ENCODE results near the gene ZNF263.
"Not testable (repeated sequence)": the region's sequence is repeated elsewhere in the genome, so short reads cannot be mapped to it uniquely, and the experiment has no call there.

The ZNF263 gene

DNA sequence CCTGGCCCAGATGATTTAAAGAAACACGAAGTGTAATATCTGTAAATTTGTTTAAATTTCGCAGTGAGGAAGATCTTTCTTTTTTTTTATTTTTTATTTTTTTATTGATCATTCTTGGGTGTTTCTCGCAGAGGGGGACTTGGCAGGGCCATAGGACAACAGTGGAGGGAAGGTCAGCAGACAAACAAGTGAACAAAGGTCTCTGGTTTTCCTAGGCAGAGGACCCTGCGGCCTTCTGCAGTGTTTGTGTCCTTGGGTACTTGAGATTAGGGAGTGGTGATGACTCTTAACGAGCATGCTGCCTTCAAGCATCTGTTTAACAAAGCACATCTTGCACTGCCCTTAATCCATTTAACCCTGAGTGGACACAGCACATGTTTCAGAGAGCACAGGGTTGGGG lies 12.6 kb upstream of the ZNF263 start:
- DNase-seq: not testable (repeated sequence)

DNA sequence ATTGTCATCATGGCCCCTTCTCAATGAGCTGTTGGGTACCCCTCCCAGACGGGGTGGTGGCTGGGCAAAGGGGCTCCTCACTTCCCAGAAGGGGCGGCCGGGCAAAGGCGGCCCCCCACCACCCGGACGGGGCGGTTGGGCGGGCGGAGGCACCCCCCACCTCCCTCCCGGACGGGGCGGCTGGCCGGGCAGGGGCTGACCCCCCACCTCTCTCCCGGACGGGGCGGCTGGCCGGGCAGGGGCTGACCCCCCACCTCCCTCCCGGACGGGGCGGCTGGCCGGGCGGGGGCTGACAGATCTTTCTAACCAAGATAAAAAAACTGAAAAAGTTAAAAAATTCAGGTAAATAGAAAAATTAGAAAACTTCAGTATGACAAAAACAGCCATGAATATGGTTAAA lies 12.0 kb upstream of the ZNF263 start:
- DNase-seq: not testable (repeated sequence)

DNA sequence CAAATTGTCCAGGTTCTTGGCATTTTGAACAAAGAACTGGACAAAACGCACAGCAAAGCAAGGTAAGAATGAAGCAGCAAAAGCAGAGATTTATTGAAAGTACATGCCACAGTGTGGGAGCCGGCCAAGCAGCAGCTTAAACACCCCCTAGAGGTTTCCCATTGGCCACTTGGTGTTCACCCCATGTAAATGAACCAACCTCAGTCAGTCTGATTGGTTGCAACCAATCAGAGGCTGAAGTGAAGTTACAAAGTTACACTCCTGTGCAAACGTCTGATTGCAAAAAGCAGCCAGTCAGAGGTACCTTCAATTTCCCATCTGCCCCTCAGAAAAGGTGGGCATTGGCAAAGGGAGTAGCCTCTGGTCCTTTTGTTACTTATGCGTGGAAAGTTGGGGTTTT lies 8.8 kb upstream of the ZNF263 start:
- no peak for DNase-seq

DNA sequence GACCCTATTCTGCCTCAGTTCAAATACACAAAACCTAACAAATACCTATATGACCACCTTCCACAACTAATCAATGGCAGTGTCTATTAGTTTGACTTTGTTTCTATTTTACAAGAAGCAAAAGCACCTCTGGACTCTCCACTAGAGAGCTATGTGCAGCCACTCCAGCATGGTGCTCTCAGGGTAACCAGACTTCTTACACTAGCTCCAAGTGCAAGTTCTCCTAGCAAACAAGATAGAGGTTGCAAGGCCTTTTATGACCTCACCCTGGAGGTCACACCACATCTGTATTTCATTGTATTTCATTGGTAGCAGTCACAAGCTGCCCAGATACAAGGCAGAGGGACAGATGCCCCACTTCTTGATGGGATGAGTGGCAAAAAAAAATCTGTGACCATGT lies 8.3 kb upstream of the ZNF263 start:
- DNase-seq: no peak

DNA sequence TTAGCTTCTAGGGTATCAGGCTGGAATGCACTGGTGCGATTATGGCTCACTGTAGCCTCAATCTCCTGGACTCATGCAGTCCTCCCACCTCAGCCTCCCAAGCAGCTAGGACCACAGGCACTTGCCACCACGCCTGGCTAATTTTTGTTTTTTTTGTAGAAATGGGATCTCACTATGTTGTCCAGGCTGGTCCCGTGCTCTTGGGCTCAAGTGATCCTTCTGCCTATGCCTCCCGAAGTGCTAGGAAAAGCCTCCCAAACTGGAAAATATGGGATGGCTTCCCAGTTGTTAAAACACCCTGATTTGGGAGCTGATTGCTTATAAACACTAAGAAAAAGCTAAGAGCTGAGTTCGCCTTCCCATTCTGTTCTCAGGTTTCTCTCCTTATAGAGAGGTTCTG lies 6.6 kb upstream of the ZNF263 start:
- DNase-seq: no peak

DNA sequence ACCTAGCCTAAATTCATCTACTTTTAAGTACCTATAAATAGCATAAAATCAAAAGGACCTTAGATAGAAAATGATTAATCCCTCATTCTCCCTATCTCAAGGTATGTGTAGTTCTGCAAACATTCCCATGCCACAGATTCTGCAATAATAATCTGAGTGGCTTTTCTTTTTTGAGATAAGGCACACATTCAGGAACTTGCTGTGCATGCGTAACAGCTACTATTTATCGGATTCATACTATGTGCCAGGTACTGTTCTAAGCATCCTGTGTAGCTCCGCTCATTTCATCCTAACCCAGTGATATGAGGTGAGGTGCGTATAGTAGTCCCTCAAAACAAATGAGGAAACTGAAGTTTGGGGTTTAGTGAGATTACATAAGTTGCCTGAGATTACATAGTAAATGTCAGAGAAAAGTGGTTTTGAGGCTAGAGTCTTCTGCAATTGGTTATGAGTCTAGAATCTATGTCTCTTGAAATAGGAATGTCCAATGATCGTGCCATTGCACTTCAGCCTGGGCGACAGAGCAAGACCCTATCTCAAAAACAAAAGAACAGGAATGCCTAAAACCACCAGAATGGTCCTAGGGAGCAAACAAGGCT lies 2.0 kb upstream of the ZNF263 start:
- no peak for DNase-seq

DNA sequence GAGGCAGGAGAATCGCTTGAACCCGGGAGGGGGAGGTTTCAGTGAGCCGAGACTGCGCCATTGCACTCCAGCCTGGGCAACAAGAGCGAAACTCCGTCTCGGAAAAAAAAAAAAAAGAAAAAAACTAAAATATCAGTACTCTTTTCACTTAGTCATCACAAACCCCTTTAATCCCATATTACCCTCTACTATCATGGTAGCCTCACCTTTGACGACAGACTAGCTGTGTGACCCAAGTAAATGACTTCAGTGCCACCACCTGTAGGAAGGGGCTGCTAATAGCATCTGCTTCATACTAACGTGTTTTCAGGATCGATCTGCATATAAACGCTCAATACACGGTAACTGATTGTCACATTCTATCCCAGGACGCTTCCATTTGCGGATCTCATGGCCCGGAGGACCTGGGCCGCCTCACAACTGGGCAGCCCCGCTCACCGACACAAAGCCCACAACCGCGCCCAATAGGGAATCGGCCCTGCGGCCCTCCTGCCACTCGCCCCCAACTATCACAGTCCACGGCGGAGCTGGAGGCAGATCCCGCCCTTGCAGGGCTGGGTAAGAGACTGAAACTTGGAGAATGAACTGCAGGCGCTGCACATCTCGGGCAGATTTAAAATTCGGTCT lies 1.1 kb upstream of the ZNF263 start:
- DNase-seq: peak; percentile 88

DNA sequence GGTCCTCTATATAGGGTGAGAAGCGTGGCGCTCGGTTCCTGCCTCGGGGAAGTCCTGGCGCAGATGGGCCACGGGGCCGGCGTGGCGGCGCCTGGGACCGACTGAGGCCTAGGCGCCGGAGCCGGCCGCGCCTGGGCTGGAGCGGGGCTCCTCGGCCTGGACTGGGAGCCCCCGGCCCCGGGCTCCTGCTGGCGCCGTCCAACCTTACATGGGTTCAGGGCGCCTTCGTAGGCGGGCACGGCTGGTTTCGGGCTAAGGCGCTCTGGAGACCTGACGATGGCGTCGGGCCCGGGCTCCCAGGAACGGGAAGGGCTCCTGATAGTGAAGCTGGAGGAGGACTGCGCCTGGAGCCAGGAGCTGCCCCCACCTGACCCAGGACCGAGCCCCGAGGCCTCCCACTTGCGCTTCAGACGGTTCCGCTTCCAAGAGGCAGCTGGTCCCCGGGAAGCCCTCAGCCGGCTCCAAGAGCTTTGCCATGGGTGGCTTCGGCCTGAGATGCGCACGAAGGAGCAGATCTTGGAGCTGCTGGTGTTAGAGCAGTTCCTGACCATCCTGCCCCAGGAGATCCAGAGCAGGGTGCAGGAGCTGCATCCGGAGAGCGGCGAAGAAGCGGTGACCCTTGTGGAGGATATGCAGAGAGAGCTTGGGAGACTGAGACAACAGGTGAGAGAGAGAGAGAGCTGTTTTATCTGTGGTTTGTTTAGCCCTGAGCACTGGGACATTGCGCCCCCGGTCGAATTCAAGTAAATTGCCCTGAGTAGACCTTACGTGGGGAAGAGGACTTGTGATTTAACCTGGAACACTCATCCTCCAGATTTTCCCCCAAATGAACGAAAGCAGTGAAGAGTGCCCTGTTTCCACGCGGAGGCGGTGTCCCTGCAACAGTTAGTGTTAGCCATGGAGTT lies 504 bp downstream of the ZNF263 start:
- peak; percentile 52 for DNase-seq

DNA sequence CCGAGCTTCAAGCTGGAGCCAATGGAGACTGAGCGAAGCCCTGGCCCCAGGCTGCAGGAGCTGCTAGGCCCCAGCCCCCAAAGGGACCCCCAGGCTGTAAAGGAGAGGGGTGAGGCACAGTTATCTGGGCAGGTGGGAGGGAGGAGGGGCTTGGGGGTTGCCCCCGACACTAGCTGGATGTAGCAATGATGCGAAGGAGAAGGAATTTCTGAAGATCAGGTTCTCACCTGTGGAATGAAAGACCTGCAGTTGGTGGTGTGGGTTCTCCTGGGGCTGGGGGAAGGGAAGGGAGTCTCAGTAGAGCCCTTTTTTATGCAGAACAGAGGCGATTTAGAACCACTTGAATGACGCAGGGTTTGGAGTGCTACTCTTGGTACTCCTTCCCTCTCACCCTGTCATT lies 1.8 kb downstream of the ZNF263 start:
- DNase-seq: no peak

DNA sequence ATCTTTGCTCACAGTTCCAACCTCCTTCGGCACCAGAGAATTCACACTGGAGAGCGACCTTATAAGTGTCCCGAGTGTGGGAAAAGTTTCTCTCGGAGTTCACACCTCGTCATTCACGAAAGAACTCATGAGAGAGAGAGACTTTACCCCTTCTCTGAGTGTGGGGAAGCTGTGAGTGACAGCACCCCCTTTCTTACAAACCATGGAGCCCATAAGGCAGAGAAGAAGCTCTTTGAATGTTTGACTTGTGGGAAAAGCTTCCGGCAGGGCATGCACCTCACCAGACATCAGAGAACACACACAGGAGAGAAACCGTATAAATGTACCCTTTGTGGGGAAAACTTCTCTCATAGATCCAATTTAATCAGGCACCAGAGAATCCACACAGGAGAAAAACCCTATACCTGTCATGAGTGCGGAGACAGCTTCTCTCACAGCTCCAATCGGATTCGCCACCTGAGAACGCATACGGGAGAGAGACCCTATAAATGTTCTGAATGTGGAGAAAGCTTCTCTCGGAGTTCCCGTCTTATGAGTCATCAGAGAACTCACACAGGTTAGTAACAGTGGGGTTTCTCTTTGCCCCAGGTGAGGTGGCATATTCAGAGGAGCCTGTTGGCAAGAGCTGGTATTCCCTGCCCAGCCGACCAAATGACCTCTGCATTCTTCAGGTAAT lies 6.8 kb downstream of the ZNF263 start:
- DNase-seq: no peak

DNA sequence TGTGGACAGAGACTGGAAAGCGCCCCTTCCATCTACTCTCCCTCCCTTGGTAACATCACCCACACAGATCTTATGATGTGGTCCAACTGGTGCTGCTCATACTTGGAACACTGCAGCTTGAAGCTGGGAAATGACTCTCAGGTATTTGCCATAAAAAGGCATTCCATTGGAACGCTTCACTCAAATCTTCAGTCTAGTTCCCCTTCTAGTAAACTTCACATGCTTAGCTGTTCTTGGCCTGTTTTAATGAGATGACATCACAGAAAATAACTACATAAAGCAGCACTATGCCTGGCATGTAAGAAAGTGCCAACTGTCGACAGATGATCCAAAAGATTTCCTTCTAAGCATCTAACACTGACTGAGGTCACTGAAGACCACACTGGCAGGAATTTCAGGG lies 9.3 kb downstream of the ZNF263 start:
- no peak for DNase-seq

DNA sequence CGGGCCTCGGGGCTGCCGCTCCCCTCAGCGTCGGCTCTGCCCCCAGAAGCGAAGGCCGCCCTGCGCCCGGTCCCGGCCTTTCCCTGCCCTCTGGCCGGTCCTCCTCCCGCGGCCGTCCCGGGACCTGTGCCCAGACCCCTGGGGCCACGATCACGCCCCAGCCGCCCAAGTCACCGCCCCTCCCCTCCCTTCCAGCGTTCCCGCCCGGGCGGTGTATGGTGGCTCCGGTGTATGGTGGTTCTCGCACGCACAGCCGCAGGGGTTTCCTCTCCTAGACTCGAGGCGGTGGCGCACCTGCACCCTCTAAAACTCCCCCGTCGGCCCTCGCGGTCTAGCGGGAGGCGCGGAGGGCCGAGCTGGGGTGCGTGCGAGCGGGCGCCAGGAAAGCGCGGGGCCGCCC lies 11.9 kb downstream of the ZNF263 start:
- no peak for DNase-seq

DNA sequence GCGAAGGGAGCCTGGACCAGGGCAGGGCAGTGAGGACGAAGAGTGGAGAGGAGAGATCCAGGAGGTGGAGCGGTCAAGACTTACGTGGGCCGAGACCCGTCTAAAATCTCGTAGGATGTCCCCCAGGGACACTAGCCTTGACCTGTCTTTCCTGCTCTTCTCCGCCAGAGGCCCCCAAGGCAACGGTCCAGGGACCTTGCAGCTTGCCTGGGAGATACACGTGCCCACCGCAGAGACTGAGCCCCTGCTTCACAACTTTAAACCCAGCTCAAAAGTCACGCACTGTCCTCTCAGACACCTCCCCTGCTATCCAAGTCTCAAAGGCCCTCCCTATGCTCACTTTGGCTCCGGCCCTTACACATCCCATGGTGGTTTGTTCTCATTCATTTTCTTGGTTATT lies 12.5 kb downstream of the ZNF263 start:
- no peak for DNase-seq

DNA sequence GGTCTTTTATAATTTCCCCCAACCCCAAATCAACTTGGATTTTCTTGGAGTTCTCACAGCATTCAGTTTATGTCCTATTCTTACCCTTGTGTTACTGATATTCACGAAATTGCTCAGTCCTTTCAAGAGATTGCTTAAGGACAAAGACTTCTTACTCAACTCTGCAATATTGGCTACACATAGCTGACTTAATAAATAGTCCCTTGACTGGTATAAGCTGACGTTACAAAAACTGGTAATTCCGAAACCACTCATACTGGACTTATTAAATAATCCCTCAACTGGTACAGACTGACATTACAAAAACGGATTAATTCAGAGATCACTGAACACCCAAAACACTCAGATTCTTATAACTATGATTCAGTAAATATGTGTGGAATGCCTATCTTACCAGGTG lies 21.1 kb downstream of the ZNF263 start:
- no peak for DNase-seq

DNA sequence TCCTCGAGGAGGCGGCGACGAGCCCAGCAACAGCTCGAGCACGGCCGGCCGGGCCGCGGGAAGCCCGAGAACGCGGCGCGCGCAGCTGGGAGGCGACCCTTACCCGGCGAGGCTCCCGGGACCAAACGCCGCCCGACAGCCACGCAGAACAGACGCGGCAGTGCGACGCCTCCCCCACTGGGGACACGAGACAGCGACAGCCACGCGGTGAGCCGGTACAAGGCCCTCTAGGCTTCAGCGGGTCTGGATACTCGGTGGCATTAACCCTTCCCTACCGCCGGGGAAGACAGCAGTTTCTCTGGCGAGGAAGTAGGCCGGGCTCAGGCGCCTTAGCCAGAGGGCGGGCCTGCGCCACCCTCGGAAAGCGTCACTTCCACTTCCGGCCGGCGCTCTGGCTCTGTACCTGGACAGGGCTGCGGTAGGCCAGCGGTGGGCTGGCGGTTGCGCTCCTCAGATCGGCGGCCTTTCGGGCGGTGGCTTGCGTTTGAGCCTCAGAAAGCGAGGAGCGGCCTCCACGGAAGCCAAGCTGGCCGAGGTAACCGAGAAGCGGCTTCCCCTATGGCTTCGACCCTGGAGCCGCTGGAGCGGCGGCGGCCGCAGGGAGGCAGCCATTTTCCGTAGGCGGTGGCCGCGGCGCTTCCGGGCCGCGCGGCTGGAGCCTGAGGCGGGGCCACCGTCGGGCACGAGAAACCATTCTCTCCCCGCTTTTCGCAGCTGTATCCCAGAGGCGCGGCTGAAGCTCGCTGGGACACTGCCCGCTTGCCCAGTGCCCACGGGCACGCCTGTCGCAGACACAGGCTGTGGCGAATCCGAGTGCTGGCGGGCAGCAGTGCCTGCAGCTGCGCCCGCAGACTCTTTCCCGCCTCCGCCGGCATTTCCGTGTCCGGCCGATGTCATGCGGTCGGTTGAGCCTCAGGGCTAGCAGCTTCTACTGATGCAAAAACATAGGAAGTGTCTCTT lies 22.1 kb downstream of the ZNF263 start, which contains the start of the genes TIGD7 and ZNF75A:
TIGD7 (minus strand) TSS at position 322 of the 960 bp plus-strand sequence. CDS start 4,816 bp downstream, outside the sequence.
ZNF75A (plus strand) TSS at position 389 of the 960 bp plus-strand sequence. CDS start 2,932 bp downstream, outside the sequence.
- peak; percentile 87 for DNase-seq

DNA sequence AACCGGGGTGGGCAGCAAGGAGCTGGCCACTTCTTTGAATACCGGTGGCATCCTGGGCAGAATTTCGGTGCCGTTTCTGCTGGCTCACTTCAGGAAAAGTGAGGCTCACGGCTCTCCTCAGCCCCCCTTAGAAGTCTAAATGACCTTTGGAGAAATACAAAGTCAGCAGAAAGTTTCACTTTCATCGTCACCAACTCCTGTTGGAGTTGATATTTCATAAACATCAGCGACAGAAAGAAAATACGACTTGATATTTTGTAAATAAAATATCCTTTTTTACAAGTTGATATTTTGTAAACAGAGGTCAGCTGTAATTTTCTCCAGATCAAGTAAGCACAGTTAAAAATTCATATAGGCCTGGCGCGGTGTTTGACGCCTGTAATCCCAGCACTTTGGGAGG lies 22.8 kb downstream of the ZNF263 start:
- no peak for DNase-seq

DNA sequence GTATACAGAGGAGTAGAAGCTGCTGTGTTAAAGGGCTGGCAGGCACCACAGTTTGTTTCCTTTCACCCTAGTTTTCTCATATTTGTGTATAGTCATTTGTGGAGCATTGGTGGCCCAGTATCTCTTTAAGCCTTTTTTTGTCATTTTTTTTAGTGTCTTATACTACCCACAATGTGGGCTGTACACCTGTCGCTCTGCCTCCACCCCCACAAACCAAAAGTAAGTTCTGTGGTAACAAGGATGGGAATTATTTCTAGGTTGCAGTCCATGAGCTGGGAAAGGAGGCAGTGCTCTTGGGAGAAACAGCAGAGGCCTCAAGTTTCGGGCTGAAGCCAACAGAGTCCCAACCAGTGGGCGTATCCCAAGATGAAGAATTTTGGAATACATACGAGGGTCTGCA lies 28.2 kb downstream of the ZNF263 start:
- DNase-seq: no peak

DNA sequence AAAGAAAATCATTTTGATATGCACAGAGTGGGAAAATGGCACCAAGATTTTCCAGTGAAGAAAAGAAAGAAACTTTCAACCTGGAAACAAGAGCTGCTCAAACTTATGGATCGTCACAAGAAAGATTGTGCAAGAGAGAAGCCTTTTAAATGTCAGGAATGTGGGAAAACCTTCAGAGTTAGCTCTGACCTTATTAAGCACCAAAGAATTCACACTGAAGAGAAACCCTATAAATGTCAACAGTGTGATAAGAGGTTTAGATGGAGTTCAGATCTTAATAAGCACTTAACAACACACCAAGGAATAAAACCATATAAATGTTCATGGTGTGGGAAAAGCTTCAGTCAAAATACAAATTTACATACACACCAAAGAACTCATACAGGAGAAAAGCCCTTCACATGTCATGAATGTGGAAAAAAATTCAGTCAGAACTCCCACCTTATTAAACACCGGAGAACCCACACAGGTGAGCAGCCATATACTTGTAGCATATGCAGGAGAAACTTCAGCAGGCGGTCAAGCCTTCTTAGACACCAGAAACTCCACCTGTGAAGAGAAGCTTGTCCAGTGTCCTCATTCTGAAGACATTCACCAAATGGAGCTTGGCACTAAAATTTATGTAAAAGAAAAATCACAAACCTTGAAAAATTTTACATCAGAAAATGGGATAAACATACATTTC lies 34.2 kb downstream of the ZNF263 start:
- peak; percentile 7 for DNase-seq

DNA sequence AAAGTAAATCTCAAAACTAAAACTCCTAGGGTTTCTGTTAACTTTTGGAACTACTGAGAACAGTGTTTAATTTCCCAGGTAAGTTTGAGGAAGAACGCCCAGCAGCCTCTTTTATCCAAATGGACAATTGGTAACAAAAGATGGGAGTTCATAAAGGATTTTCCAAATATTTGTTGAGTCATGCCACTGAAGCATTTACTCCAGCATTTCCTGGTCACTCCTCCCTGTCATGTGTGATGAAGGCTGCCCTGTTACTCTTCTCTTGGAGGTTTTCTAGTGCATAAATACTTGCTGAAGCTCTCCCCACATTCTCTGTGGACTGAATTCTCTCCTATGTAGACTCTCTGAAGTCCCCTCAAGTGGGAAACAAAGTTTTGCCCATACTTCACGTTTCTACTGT lies 38.5 kb downstream of the ZNF263 start:
- peak; percentile 46 for DNase-seq

DNA sequence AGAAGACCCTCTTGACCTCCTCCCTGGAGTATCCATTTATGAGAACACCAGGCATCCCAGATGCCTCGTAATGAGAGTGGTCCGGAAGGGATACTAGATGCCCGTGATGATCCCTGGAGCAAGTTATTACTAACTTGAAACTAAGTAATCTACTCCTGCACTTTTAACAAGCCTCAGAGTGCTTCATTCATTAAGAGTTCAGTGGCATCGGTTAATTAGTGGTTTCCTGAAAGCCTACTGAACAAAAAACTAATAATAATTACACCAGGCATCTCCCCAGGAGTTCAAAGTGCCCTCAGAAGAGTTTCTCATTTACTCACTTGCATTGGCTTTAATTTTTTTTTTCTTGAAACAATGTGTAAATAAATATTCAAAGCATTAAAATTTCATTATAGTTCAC lies 44.2 kb downstream of the ZNF263 start:
- DNase-seq: no peak

DNA sequence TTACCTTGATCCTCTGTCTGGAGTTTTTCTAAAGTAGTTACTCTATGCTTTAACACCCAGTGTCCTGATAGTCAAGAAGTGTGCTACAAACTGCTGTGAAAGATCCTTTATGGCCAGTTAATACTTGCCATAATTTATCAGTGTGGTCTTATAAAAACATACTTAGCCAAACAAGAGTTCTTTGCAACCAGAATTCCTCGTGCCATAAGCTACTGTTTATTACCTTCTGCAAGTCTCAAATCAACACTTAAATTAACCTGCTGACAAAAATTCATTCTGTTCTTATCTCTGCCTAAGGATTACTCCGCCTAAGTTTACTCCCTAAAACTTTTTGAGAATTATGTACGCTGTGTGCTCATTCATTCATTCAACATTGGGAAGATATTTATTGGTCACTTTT lies 44.8 kb downstream of the ZNF263 start:
- no peak for DNase-seq
